ENCODE measurements around the gene IL17C. TPM values are rescaled to one million over a fixed set of nuclear protein-coding genes. Genes with fewer than 3 reads are reported as not detected.

The IL17C gene
- total RNA-seq (not detected), polyA plus RNA-seq (ENCODE audit: insufficient read length in 6 of 6) (not detected)
- long read RNA-seq, donor 1: 0 reads
- long read RNA-seq, donor 2: 0 reads
- long read RNA-seq, donor 3: 0 reads
- long read RNA-seq, donor 4: 0 reads
- long read RNA-seq, donor 5: 0 reads
- long read RNA-seq, donor 6: 0 reads
- long read RNA-seq, donor 7: 0 reads
- long read RNA-seq, donor 8, partial matches to known transcripts: 0 of 1 reads
- long read RNA-seq, donor 8, other reads (novel, unspliced or antisense): 0 of 1 reads
- long read RNA-seq, donor 9: 0 reads
- long read RNA-seq, donor 10: 0 reads
- long read RNA-seq, donor 11: 0 reads
- long read RNA-seq, donor 12: 0 reads

- Histone ChIP-seq H3K4me3 (no peak within 1 kb of the TSS), H3K4me1 (peaks cover 6 to 53% of the 10 kb centered on the region in 2 donors), H3K36me3 (peaks cover 0 to 13% of the 10 kb centered on the region in 2 donors), H3K27ac (no peak within 1 kb of the TSS), H3K27me3 (peaks cover 31 to 61% of the 10 kb centered on the region in 2 donors), H3K9me3 (no peaks in the 10 kb centered on the region)
- no peak for TF ChIP-seq CTCF (IDR thresholded peaks at IDR 0.05)
- intact Hi-C loops (cut with DNase I): no loop called here
- DNase-seq (peak in 1 of 4 donors; percentile 81), ATAC-seq (peak; percentile 29)
Measured at GRCh38 chr16:88638323-88639230, at the start of gene IL17C. Gene IL17C, plus strand, starts transcription at chr16:88638572. Its CDS starts 70 bp downstream, at chr16:88638642.

DNA sequence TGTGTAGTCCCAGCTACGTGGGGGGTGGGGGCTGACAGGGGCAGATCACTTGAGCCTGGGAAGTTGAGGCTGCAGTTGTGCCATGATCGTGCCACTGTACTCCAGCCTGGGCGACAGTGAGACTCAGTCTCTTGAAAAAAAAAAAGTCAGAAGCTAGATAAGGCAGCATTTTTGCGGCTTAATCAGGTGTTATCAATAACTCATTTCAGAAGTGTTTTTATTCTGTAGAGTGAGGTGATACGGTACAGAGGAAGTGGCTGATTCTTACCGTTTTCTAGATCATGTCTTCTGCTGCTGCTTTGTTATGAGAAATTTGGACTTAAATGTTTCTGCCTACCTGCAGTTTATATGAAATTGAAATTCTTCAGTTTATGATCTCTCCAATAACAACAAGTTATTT lies 49.6 kb upstream of the IL17C start:
- no peaks in the 10 kb centered on the region for H3K27me3 ChIP-seq
- H3K27ac ChIP-seq: no peak overlapping the region
- peaks cover 0 to 16% of the 10 kb centered on the region in 2 donors for H3K4me1 ChIP-seq
- no peak for TF ChIP-seq CTCF (IDR thresholded peaks at IDR 0.05)
- ATAC-seq (no peak), DNase-seq (peak in 1 of 4 donors; percentile 34)
- no peak overlapping the region for H3K4me3 ChIP-seq
- peaks cover 4 to 70% of the 10 kb centered on the region in 2 donors for H3K36me3 ChIP-seq
- intact Hi-C loops (cut with DNase I): no loop called here
- no peaks in the 10 kb centered on the region for H3K9me3 ChIP-seq

DNA sequence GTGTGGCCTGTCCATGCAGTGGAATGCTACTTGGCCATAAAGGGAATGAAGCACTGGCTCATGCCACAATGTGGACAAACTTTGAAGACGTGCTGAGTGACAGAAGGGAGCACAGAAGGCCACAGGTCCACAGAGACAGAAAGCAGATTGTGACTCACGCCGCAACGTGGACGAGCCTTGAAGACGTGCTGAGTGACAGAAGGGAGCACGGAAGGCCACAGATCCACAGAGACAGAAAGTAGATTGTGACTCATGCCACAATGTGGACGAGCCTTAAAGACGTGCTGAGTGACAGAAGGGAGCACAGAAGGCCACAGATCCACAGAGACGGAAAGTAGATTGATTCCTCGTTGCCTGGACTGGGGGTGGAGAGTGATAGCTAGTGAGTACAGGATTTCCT lies 48.9 kb upstream of the IL17C start:
- intact Hi-C loops (cut with DNase I): no loop called here
- Histone ChIP-seq H3K4me1 (peaks cover 0 to 21% of the 10 kb centered on the region in 2 donors), H3K27ac (no peak overlapping the region), H3K9me3 (no peaks in the 10 kb centered on the region), H3K36me3 (peaks cover 4 to 71% of the 10 kb centered on the region in 2 donors), H3K4me3 (no peak overlapping the region), H3K27me3 (no peaks in the 10 kb centered on the region)
- no peak for TF ChIP-seq CTCF (IDR thresholded peaks at IDR 0.05)
- ATAC-seq: no peak
- peak in 1 of 4 donors; percentile 5 for DNase-seq

GRCh38 chr16:88591577-88592021 lies 46.8 kb upstream of the IL17C start:
- Histone ChIP-seq H3K36me3 (peaks cover 4 to 70% of the 10 kb centered on the region in 2 donors), H3K27me3 (no peaks in the 10 kb centered on the region), H3K9me3 (no peaks in the 10 kb centered on the region), H3K27ac (peak overlapping the region in 1 of 2 donors; percentile 69), H3K4me1 (peaks cover 0 to 33% of the 10 kb centered on the region in 2 donors), H3K4me3 (no peak overlapping the region)
- intact Hi-C loops (cut with DNase I): no loop called here
- TF ChIP-seq CTCF (IDR thresholded peaks at IDR 0.05): no peak
- ATAC-seq (peak; percentile 23), DNase-seq (peak in 2 of 4 donors; percentile 53 to 75)

DNA sequence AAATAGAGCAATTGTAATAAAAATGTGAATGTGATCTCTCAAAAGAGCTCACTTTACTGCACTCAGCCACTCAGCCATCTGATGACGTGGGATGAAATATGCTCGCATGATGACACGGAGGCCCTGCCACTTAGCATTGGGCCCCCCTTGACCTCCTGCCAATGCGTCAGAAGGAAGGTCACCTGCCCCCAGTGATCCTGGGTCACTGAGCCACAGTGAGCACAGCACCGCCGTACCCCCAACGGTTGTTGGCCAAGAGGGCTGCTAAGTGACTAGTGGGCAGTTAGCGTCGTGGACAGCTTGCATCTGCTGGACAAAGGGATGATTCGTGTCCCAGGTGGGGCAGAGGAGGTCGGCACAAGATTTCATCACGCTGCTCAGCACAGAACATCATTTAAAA lies 45.3 kb upstream of the IL17C start:
- TF ChIP-seq CTCF (IDR thresholded peaks at IDR 0.05): no peak
- intact Hi-C loops (cut with DNase I): no loop called here
- H3K27ac ChIP-seq: no peak overlapping the region
- no peak for ATAC-seq
- peaks cover 0 to 47% of the 10 kb centered on the region in 2 donors for H3K4me1 ChIP-seq
- H3K27me3 ChIP-seq: no peaks in the 10 kb centered on the region
- peak in 1 of 4 donors; percentile 35 for DNase-seq
- H3K4me3 ChIP-seq: no peak overlapping the region
- no peaks in the 10 kb centered on the region for H3K9me3 ChIP-seq
- H3K36me3 ChIP-seq: peaks cover 3 to 55% of the 10 kb centered on the region in 2 donors
